GM19395 (cell line): Measurements from ENCODE around the gene SCGB1A1.
"Not testable (repeated sequence)": the region's sequence is repeated elsewhere in the genome, so short reads cannot be mapped to it uniquely, and the experiment has no call there.

Experiments
- ATAC-seq: cut with Tn5 transposase; IDR thresholded peaks from one replicate; pipeline ENCODE4 v1.9.1; 2021; ENCODE audit warnings: mild to moderate bottlenecking, moderate library complexity; ENCODE audit not compliant: unreplicated experiment

The SCGB1A1 gene, protein sequence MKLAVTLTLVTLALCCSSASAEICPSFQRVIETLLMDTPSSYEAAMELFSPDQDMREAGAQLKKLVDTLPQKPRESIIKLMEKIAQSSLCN

DNA sequence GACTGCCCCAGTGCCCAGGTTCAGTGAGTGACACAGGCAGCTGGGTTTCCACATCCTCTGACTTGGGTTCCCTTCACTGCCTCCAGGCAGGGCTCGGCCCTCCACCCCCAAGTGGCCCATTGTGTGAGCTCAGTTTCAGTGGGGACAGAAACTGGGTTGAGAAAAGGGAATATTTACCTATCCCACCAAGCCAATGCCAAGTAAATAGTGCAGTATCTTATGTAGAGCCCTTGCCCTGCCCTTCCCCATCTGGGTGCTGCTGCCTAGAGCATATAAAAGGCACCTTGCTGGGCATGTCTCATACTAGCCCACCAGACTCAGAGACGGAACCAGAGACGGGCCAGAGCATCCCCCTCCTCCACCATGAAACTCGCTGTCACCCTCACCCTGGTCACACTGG, at the start of gene SCGB1A1:
Gene SCGB1A1, plus strand, starts transcription at position 301 of the 400 bp plus-strand sequence. Its CDS starts 63 bp downstream, at position 364.
- ATAC-seq = no peak

DNA sequence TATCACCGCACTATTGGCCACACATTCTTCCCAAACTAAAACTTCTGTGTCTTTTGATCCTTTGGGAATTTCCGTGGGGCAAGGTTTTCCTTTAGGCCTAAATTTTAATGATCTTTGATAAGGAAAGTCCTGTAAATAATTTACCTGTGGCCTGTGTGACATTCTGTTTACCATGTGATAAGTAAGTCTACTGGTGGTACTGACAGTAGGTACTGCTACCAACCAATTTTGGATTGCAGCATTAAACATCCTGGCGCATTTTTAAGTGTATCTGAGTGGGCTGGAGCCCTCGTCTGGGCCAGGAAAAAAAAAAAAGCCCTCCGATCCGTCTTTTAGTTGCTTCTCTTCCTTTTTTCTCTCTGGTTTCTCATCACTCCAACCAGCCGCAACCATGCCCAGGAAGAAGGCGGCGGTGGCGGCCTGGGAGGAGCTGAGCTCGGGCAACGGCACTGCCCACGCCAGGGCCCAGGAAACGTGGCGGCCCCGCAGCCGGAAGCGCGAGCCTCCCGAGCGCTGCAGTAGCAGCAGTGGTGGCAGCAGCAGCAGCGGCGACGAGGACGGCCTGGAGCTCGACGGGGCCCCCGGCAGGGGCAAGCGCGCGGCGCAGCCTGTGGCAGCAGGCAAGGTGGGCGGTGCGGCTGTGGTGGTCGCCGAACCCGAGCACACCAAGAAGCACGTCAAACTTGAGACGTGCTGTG, 47.9 kb upstream of the SCGB1A1 start:
- ATAC-seq = no peak

DNA sequence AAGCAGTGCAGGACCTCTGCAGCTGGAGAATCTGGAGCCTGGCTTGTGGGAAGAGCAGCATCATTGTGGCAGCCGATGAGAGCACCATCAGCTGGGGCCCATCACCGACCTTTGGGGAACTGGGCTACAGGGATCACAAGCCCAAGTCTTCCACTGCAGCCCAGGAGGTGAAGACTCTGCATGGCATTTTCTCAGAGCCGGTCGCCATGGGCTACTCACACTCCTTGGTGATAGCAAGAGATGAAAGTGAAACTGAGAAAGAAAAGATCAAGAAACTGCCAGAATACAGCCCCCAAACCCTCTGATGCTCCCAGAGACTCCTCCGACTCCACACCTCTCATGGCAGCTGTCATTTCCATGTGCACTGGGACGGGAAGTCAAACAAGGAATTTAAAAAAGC, 46.0 kb upstream of the SCGB1A1 start:
- no peak for ATAC-seq

DNA sequence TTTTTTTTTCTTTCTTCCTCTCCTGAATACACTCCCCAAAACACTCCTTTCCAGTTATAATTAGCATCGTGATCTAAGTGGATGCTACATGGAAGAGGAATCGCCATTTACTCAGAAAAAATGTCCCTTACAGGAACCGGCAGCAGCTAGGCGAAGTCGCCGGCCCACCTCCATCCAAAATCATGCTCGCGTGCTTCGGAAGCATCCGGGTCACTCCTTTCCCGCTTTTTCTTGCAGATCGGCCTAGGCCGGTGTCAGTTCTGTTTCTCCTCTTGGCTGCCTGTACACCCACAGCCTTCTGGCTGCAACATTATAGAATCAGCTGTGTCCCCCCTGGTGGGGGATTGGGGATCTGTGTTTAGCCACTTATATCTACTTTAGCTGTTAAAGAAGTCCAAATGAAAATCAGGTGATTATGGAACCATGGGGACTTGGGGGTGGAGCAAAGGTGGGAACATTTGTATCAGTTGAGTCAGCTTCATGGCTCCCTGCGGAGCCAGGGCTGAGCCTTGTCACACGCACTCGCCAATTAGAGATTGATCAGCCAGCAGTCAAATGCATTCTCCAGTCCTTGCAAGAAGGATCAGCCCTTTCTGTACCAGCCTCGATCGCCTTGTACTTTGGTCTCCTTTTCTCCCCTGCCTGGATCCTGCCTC, 45.2 kb upstream of the SCGB1A1 start:
- no peak for ATAC-seq

DNA sequence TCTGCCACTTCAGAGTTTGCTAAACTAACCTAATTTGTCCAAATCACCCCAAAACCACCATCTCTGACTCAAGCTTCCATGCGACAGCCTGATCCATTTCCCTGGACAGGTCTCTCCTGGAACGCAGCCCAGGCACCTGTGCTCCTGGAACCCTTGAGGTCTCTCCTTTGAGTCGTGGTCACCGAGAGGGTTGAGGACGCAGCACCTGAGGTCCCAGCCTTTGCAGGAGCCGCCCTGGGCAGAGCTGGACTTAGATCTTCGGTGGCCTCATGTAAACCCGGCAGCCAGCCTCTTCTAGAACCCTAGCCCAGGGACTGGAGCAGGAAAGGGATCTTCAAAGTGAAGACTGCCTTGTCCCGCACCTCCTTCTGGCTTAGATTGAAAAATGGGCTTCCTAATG, 44.0 kb upstream of the SCGB1A1 start:
- no peak for ATAC-seq

DNA sequence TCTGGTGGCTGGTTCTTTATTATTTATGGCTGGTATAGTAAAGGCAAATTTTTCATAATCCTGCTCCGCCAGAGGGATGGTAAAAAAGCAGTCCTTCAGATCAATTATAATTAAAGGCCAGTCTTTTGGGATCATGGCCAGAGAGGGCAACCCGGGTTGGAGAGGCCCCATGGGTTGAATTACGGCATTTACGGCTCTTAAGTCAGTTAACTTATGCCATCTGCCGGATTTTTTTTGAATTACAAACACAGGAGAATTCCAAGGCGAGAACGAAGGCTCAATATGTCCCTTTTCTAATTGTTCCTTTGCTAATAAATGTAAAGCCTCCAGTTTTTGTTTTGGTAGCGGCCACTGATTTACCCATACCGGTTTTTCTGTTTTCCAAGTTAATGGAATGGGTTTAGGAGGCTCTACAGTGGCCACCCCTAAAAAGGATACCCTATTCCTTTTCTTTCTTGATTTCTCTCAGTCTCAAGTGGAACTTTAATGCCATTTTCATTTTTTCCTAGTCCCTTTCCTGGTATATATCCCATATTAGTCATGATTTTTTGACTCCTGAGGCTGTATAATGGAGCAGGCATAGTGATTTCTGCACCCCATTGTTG, 40.3 kb upstream of the SCGB1A1 start:
- not testable (repeated sequence) for ATAC-seq

DNA sequence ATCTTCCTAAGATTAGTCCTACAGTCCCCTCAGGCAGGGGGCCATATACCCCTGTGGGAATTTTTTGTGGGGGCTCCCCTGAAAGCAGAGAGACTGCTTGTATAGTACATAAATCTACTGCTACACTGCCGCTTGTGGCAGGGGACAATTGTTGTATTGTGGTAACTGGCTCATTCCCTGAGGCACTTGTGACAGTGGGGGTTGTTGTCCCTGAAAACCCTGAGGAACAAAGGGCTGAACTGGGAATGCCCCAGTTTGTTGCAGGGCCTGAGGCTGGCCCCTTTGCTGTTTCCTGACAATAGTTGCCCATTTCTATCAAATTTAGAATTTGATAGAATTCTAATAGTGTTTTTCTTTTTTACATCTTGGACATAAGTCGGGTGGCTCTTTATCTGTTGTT, 39.2 kb upstream of the SCGB1A1 start:
- ATAC-seq = not testable (repeated sequence)

DNA sequence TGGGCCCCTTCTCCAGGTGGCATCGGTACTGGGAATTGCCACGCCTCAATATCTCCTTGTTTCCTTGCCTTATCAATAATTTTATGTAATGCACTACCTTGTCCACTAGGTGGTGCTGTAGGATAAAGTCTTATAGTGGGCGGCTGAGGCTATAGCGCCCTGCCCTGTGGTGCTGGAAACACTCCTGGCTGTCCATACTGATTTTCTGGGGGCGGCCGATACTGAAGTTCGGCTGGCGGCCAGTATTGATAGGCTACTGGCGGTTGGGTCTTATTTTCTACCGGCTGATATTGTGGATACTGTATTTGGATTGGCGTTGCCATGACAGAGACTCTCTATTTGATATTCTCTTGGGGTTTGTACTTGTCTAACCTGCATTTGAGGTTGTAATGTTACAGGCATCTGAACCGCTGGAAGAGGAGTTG, 38.0 kb upstream of the SCGB1A1 start:
- not testable (repeated sequence) for ATAC-seq

DNA sequence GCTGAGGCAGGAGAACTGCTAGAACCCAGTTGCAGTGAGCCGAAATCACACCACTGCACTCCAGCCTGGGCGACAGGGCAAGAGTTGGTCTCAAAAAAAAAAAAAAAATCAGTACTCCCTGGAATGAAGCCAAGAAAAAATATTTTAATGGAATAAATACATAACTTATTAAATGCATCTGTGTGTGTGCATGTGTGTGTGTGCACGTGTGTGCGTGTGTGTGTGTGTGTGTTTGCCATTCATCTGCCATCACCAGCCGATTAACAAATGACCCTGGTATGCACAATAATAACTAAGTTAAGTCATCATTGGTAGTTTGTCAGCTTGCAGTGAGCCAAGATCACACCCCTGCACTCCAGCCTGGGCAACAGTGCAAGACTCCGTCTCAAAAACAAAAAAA, 35.0 kb upstream of the SCGB1A1 start:
- ATAC-seq = no peak

DNA sequence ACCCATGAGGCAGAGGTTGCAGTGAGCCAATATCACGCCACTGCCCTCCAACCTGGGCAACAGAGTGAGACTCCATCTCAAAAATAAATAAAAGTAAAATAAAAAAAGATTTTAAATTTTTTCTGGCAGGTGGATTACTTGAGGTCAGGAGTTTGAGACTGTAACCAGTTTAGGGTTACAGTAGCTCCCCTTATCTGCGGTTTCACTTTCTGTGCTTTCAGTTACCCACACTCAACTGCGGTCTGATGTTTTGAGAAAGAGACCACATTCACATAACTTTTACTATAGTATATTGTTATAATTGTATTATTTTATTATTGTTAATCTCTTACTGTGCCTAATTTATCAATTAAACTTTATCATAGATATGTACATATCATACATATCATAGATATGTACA, 32.8 kb upstream of the SCGB1A1 start:
- ATAC-seq = not testable (repeated sequence)

DNA sequence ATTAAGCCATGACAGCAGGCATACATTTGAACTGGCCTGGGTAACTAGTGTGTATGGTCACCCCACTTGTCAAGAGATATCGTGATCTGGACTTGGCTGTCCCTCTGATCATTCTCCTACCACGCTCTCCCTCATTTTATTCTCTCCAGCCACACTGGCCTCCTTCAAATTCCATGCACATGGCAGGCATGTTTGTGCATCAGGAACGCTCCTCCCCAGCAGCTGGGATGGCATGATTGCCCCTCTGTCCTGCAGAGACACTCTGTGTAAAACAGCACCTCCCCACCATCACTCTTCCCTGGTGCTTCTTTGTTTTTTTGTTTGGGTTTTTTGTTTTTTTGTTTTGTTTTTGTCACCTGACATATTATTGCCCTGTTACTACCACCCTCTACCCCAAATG, 31.5 kb upstream of the SCGB1A1 start:
- no peak for ATAC-seq

DNA sequence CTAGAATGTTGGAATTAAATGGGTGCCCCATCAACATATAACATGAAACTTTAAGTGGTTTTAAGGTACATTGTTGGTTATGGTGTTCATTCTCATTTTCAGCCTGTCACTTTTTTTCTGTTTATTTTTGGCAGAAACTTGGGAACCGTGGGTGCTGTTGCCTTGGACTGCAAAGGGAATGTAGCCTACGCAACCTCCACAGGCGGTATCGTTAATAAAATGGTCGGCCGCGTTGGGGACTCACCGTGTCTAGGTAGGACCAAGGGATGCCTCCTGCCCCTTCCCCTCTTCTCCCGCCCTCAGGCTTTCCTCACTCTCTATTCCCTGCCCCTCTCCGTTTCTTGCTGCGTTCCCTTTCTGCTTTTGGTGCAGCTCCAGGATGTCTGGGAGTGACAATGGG, 29.8 kb upstream of the SCGB1A1 start:
- ATAC-seq = no peak

DNA sequence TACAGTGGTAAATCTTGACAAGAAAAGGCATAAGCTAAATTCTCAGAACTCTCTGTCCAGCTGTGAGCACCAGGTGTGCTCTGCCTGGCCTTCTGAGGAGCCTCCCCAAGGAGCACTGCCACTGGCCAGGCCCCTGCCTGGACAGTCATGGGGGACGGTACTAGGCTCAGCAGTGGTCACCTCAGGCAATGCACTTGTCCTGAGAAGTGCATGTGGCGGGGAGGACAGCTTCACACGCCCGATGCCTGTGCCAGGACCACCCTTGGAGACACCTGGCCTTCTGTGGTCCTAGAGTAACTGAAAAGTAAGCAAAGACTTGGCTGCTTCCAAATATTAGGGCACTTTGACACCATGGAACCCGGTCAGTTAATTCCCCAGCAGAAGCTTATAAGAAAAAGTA, 28.6 kb upstream of the SCGB1A1 start:
- no peak for ATAC-seq

DNA sequence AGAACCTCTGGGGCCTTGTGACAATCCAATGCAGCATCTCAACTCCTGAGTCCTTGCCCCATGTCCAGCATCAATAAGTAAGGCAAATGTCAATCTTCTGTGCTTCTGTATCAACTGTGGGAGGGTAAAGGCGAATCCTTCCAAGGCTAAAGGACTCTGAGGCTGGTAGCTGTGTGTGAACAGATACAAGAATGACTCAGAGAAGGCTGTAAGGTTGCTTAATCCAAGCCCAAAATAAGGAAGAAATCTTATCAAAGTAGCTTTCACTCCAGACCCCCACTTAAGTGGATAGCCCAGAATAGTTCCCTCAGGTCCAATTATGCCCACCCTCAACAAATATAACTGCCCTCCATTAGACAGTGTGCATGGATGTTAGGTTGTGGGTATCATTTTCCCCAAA, 28.1 kb upstream of the SCGB1A1 start:
- no peak for ATAC-seq

DNA sequence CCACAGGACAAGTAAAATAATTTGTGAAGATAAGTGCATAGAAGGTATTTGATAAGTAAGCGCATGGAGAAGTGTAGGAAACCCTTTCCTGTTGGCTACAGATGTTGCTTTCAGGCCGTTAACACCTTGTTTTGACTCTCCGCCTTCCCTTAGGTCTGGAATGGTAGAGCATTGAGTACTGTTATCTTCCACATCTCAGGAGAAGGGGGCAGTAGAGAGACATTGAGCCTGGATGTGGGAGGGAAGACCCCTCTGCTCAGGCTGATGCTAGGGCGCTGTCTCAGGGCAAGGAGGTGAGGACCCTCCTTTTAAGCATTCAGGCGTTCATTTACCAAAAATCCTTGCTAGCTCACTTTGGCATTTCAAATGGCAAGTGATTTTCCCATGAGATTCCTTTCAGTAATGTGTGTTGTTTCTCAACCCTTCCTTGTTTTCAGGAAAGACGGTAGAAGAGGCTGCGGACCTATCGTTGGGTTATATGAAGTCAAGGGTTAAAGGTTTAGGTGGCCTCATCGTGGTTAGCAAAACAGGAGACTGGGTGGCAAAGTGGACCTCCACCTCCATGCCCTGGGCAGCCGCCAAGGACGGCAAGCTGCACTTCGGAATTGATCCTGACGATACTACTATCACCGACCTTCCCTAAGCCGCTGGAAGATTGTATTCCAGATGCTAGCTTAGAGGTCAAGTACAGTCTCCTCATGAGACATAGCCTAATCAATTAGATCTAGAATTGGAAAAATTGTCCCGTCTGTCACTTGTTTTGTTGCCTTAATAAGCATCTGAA, 27.0 kb upstream of the SCGB1A1 start:
- ATAC-seq = no peak

DNA sequence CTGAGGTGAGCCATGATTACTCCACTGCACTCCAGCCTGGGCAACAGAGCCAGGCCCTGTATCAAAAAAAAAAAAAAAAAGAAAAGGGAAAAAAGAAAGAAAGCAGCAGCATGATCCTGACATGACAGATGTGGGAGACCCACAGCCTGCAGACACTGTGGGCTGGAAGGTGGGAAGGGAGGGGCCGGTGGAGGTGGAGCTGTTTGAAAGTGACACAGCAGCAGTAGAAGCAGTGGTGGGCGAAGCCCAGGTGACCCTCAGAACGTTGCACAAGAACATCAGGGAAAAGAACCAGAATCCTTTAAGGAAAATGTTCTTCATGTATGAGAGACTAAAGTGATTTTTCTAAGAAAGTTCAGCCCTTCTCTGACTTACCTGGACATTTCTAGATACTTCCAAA, 26.3 kb upstream of the SCGB1A1 start:
- ATAC-seq = no peak

DNA sequence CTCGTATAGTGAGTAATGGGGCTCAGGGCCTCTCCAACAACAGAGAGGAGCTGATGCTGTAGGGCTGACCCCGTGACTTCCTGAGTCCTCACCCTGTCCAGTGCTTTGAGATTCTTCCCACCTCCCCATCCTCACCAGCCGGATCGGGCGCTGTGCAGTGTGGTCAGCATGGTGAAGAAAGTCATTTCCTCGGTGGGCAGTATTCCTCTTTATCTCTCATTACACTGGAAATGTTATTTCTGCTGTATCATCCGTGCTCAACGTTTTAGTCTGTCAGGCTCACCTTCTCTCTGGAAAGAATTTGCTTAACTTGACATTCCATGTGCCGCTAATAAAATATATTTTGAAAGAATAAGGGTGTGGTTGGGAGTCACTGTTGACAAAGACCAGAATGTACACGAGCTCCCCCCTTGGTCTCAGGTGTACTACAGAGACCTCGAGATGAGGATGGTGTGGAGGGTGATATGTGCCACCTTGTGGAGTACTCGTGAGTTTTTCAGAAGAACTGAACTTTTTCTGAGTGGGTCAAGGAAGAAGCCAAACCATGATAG, 25.7 kb upstream of the SCGB1A1 start:
- no peak for ATAC-seq

DNA sequence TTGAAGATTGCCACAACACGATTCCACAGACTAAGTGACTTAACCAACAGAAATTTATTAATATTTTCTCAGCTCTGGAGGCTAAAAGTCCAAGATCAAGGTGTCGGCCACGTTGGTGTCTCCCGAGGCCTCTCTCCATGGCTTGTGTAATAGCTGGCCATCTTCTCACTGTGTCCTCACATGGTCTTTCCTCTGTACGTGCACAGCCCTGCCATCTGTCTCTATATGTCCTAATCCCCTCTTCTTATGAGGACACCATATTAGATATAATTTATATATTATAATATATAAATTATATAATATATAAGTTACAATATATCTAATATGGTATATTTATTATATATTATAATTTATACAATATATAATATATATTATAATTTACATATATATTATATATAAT, 25.1 kb upstream of the SCGB1A1 start:
- ATAC-seq = no peak

DNA sequence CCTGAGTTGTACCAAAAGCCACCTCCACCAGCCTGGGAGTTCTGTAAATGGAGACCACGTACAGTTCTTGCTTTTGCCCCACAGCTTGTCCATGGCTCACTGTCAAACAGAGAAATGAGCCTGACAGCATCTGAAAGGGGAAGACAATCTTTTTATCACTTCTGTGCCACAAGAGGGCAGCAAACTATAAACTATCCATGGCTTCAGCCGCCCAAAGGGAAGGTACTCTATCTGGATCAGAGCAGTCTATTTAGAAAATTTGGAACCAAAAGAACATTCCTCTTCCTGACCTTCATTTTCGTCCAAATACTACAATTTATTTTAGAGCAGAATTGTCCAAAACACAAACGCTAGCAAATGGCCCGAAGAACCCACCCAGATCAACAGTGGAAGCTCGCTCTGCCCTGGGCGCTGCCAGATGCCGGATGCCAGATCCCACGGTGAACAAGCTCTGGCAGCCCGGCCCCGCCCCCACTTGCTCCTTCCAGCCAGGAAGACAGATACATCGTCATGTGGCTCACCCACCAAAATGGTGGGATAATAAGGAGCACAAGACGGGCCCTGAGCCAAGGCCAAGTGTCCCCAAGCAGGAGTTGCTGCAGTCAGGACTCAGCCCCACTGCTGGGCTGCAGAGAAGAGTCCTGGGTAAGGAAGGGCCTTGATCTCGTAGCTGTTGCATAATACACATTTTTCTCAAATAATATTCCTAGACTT, 23.9 kb upstream of the SCGB1A1 start:
- no peak for ATAC-seq

DNA sequence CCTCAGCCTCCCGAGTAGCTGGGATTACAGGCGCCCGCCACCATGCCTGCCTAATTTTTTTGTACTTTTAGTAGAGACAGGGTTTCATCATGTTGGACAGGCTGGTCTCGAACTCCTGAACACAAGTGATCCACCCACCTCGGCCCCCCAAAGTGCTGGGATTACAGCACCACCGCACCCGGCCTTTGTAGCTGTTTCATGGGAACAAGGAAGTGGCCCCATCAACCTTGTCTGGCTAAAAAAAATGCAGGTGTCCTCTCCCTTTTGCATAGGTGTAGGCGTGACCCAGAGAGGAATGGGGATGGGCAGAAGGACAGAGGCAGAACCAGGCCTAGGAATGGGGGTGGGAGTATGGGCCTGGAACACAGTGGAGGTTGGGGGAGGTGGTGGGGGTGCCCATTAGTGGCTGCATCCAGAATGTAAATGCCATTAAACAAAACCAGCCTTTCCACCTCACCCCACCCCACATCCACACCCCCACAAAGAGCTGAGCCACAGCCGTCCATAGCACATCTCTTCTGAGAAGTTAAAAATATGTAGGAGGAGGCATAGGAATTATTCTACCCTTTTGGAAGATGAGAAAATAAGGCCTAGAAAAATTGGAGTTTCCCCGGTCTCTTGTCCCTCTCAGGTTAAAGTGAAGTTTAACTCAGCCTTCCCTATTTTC, 22.8 kb upstream of the SCGB1A1 start:
- ATAC-seq = no peak
